Ovary (tissue), 9 donors: ENCODE measurements around the gene BPHL. TPM values are rescaled to one million over a fixed set of nuclear protein-coding genes. Genes with fewer than 3 reads are reported as not detected.
"Not testable (repeated sequence)": the region's sequence is repeated elsewhere in the genome, so short reads cannot be mapped to it uniquely, and the experiment has no call there.

Source experiments
- DNase-seq, 5 donors: peaks; one replicate each; pipeline ENCODE4 v3.0.0-alpha.2; 2019 to 2020
- H3K27ac ChIP-seq, 2 donors: fragments of 200-600 bp; one replicate each; pipeline versions ENCODE4 v1.5.1 to v1.8.0; 2019 to 2022
- H3K27me3 ChIP-seq: fragments of 200-600 bp; one replicate; pipeline ENCODE4 v1.8.0; 2022
- H3K36me3 ChIP-seq: fragments of 200-600 bp; sonication (generic); one replicate; pipeline ENCODE4 v1.5.1; 2019
- H3K4me1 ChIP-seq: one replicate; pipeline ENCODE4 v1.8.1; 2013; ENCODE audit warnings: mild to moderate bottlenecking, moderate library complexity; ENCODE audit not compliant: insufficient read depth
- H3K4me3 ChIP-seq: fragments of 200-600 bp; sonication (generic); one replicate; pipeline ENCODE4 v1.5.1; 2017
- H3K9me3 ChIP-seq, 2 donors: fragments of 200-600 bp in 1 of 2; sonication (generic) in 1 of 2; one replicate each; pipeline versions ENCODE4 v1.5.1 to v1.8.1; 2013 to 2019; ENCODE audit warnings: mild to moderate bottlenecking in 1 of 2, moderate library complexity in 1 of 2
- EP300 ChIP-seq: sonication (generic); formaldehyde crosslinking; IDR thresholded peaks from one replicate; pipeline ENCODE4 v1.6.1; 2017; ENCODE audit warnings: antibody characterized with exemption
- POLR2A ChIP-seq: fragments of 450-650 bp; IDR thresholded peaks from one replicate; pipeline ENCODE4 v1.6.1; 2017; ENCODE audit warnings: antibody characterized with exemption, mild to moderate bottlenecking, moderate library complexity
- WGBS, 3 donors: extraction: QIAGEN DNeasy Blood & Tissue Kit in 1 of 3; methylation state at CpG; one replicate each; pipeline versions ENCODE4 v1.1.5 to v1.1.7; 2013 to 2017; 5-methylcytosine and 5-hydroxymethylcytosine counted together
- intact Hi-C, 4 donors: fragments of 100-400 bp; cut with DNase I; formaldehyde crosslinking; loops; one replicate each; pipeline versions ENCODE4 v1.11.0 to v1.15.1; 2022 to 2023
- polyA plus RNA-seq, 2 donors: library from polyadenylated mRNA; stranded (reverse); fragments of 200-250 nt in 1 of 2; fragments of 350-450 nt in 1 of 2; fragmentation: Illumina TruSeq in 1 of 2; extraction: RNeasy Lipid Tissue Mini Kit (QIAGEN cat#74804) in 1 of 2; gene quantifications; one replicate each; pipeline ENCODE4 v1.2.3, GENCODE V29; 2013 to 2014
- total RNA-seq, 7 donors: library from RNA; depleted of rRNA in 2 of 7; stranded (reverse); fragments of >200 nt in 2 of 7; fragmentation: NEBNext Ultra II Directional in 3 of 7; extraction: Animal tissue kit (Norgen Biotek cat#: 25700) in 3 of 7; gene quantifications; one replicate each; pipeline versions ENCODE4 v1.1.0 to v1.2.4, GENCODE V29; 2016 to 2023
- TF ChIP-seq, protein P1 (sequence below), 3 donors: fragments of 450-650 bp in 2 of 3; fragments of 200-600 bp in 1 of 3; IDR thresholded peaks; one replicate each; pipeline versions ENCODE4 v1.5.1 to v1.8.0; 2016 to 2022; ENCODE audit warnings: antibody characterized with exemption in 3 of 3, mild to moderate bottlenecking in 1 of 3
- donor health status: DM: no; HTN: no; CAD: no; lungs with moderate emphysema.
- donor health status: DM: no; HTN: no; CAD: no.
- donor health status: Bipolar disorder and iron deficiency.
- donor health status: DM: yes; HTN: yes; CAD: no.
- donor health status: DM: no; HTN: no; CAD: no.
- donor health status: DM: yes; HTN: yes; CAD: no.

The BPHL gene
- total and polyA plus RNA-seq, 9 donors: 6.1 to 23.7 (median 13.9) TPM

GRCh38 chr6:3195420-3195694 is 76.8 kb downstream of the BPHL start:
- Histone ChIP-seq H3K4me3 (no peak overlapping the region), H3K36me3 (no peaks in the 10 kb centered on the region), H3K27me3 (no peaks in the 10 kb centered on the region), H3K9me3 (no peaks in the 10 kb centered on the region), H3K4me1 (no peaks in the 10 kb centered on the region), H3K27ac (no peak overlapping the region)
- no peak for TF ChIP-seq POLR2A
- TF ChIP-seq, protein P1, sequence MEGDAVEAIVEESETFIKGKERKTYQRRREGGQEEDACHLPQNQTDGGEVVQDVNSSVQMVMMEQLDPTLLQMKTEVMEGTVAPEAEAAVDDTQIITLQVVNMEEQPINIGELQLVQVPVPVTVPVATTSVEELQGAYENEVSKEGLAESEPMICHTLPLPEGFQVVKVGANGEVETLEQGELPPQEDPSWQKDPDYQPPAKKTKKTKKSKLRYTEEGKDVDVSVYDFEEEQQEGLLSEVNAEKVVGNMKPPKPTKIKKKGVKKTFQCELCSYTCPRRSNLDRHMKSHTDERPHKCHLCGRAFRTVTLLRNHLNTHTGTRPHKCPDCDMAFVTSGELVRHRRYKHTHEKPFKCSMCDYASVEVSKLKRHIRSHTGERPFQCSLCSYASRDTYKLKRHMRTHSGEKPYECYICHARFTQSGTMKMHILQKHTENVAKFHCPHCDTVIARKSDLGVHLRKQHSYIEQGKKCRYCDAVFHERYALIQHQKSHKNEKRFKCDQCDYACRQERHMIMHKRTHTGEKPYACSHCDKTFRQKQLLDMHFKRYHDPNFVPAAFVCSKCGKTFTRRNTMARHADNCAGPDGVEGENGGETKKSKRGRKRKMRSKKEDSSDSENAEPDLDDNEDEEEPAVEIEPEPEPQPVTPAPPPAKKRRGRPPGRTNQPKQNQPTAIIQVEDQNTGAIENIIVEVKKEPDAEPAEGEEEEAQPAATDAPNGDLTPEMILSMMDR (IDR thresholded peaks at IDR 0.05): no peak
- TF ChIP-seq EP300: no peak
- 61 to 78% (median 70%) methylated on average over 5 of the region's 5 CpGs for WGBS, 3 donors
- no peak for DNase-seq
- intact Hi-C loops: no loop called here

DNA sequence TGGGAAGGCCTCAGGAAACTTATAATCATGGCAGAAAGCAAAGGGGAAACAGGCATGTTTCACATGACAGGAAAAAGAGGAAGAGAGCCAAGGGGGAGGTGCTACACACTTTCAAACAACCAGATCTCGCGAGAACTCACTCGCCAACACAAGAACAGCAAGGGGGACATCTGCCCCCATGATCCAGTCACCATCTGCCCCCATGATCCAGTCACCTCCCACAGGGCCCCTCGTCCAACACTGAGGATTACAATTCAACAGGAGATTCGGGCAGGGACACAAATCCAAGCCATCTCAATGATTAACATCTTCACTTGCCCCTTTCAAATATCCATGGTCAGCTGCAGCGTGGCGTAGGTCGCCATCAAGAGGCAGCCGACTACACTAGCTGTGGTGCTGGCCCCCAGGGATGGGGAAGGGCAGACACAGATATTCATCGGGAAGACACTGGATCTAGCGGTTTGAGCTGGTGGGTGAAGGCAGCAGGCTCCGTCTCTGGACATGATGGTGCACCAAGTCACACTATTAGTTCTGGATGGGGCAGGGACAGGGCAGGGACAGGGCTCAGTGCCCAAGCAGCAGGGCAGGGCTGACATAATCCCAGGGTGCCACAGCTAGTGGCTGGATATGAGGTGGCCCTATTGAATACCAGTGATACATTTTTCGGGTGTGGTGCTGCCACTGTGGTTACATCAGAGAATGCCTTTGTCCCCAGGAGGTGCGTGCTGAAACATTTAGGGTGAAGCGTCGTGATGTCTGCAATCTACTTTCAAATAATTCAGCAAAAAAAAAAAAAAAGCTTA is 77.4 kb downstream of the BPHL start:
- H3K36me3 ChIP-seq: no peaks in the 10 kb centered on the region
- no peak overlapping the region for H3K4me3 ChIP-seq
- DNase-seq: no peak
- H3K9me3 ChIP-seq: no peaks in the 10 kb centered on the region
- no peak overlapping the region for H3K27ac ChIP-seq
- WGBS, 3 donors: 71 to 88% (median 77%) methylated on average over 16 of the region's 16 CpGs
- H3K27me3 ChIP-seq: no peaks in the 10 kb centered on the region
- intact Hi-C loops: no loop called here
- TF ChIP-seq, protein P1 (IDR thresholded peaks at IDR 0.05): no peak
- TF ChIP-seq EP300 (no peak), POLR2A (no peak)
- H3K4me1 ChIP-seq: no peaks in the 10 kb centered on the region

DNA sequence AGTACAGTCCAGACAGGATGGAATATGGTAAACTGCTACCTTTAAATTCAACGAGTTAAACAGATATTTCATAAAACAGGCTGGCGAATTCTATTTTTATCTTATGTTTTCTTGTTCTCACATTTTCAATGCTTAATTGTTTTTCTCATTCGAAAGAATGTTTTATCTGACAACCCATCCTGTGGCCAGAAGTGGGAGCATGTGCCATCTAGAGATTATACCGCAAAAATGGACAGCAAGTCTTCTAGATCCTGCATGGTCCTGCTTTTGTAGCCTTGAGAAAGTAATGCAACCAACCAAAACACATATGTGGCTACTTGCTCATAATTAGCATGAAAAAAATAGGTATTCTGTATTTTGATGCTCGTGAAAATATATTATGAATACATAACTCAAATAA is 78.3 kb downstream of the BPHL start:
- H3K4me1 ChIP-seq: no peaks in the 10 kb centered on the region
- no peaks in the 10 kb centered on the region for H3K36me3 ChIP-seq
- no peak for DNase-seq
- TF ChIP-seq EP300 (no peak), POLR2A (no peak)
- TF ChIP-seq, protein P1 (IDR thresholded peaks at IDR 0.05): no peak
- intact Hi-C loops: no loop called here
- H3K27me3 ChIP-seq: no peaks in the 10 kb centered on the region
- H3K9me3 ChIP-seq: no peaks in the 10 kb centered on the region
- 60 to 82% (median 76%) methylated on average over 5 of the region's 5 CpGs for WGBS, 3 donors
- no peak overlapping the region for H3K27ac ChIP-seq
- H3K4me3 ChIP-seq: no peak overlapping the region

DNA sequence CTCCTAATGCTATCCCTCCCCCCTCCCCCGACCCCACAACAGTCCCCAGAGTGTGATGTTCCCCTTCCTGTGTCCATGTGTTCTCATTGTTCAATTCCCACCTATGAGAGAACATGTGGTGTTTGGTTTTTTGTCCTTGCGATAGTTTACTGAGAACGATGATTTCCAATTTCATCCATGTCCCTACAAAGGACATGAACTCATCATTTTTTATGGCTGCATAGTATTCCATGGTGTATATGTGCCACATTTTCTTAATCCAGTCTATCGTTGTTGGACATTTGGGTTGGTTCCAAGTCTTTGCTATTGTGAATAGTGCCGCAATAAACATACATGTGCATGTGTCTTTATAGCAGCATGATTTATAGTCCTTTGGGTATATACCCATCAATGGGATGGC is 79.2 kb downstream of the BPHL start:
- DNase-seq, H3K4me1 ChIP-seq, intact Hi-C loops, H3K36me3 ChIP-seq, H3K9me3 ChIP-seq, H3K4me3 ChIP-seq, H3K27me3 ChIP-seq, H3K27ac ChIP-seq: not testable (repeated sequence)
- 74 to 87% (median 85%) methylated on average over 4 of the region's 5 CpGs for WGBS, 3 donors

DNA sequence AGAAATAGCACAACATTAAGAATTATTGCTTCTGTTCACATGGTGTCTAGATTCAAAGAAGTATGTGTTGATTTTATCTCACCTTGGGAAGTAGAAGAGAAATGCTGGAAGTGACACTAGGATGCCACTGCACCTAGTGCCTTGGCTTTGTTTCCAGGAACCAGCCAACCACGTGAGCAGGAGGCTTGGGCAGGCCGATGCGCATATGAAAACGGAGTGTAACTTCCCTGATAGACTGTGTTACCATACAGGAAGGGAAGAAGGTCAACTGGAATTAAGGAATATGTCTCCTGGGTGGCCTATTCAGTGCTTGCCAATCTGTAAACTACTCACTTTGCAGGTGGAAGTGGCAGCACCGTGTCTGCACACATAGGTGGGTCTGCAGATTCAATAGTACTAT is 80.9 kb downstream of the BPHL start:
- WGBS, 3 donors: 81 to 87% (median 86%) methylated on average over 5 of the region's 5 CpGs
- Histone ChIP-seq H3K27me3 (no peaks in the 10 kb centered on the region), H3K4me1 (no peaks in the 10 kb centered on the region), H3K36me3 (no peaks in the 10 kb centered on the region), H3K9me3 (no peaks in the 10 kb centered on the region), H3K4me3 (no peak overlapping the region), H3K27ac (no peak overlapping the region)
- DNase-seq: no peak
- intact Hi-C loops: no loop called here
- TF ChIP-seq, protein P1 (IDR thresholded peaks at IDR 0.05): no peak
